GM23338 (cell line): Measurements from ENCODE around the gene SNRNP25. TPM values are rescaled to one million over a fixed set of nuclear protein-coding genes. Genes with fewer than 3 reads are reported as not detected.

Experiments
- ATAC-seq: fragments of 200-7000 bp; cut with Tn5 transposase; 3 replicates; pipeline ENCODE4 v1.9.1; 2020
- DNase-seq: peaks from one replicate; pipeline ENCODE4 v3.0.0-alpha.2; 2015; ENCODE audit warnings: low spot score
- H2AFZ ChIP-seq: fragments of 200-600 bp; sonication (generic); 2 replicates; pipeline ENCODE4 v1.8.0; 2016; ENCODE audit warnings: antibody characterized with exemption, mild to moderate bottlenecking, moderate library complexity
- H3F3A ChIP-seq: fragments of 200-600 bp; sonication (generic); replicated peaks from 2 replicates; pipeline ENCODE4 v1.8.0; 2017; ENCODE audit warnings: antibody characterized with exemption, mixed run types, low read depth
- H3K27ac ChIP-seq: fragments of 200-600 bp; sonication (generic); 2 replicates; pipeline ENCODE4 v1.6.1; 2016; ENCODE audit warnings: low read depth
- H3K27me3 ChIP-seq: fragments of 200-600 bp; sonication (generic); 2 replicates; pipeline ENCODE4 v1.8.0; 2016; ENCODE audit warnings: mild to moderate bottlenecking, mixed run types, moderate library complexity; ENCODE audit not compliant: insufficient read depth
- H3K36me3 ChIP-seq: fragments of 200-600 bp; sonication (generic); 2 replicates; pipeline ENCODE4 v1.8.0; 2016; ENCODE audit warnings: mild to moderate bottlenecking; ENCODE audit not compliant: insufficient read depth
- H3K4me1 ChIP-seq: fragments of 200-600 bp; sonication (generic); 2 replicates; pipeline ENCODE4 v1.8.0; 2016; ENCODE audit warnings: mild to moderate bottlenecking, moderate library complexity; ENCODE audit not compliant: insufficient read depth
- H3K4me2 ChIP-seq: fragments of 200-600 bp; sonication (generic); 2 replicates; pipeline ENCODE4 v1.7.1; 2017; ENCODE audit warnings: mixed run types
- H3K4me3 ChIP-seq: fragments of 200-600 bp; sonication (generic); 2 replicates; pipeline ENCODE4 v1.6.1; 2016; ENCODE audit warnings: mixed run types
- H3K79me2 ChIP-seq: fragments of 200-600 bp; sonication (generic); replicated peaks from 2 replicates; pipeline ENCODE4 v1.8.0; 2017; ENCODE audit warnings: mild to moderate bottlenecking; ENCODE audit not compliant: insufficient read depth
- H3K9me2 ChIP-seq: fragments of 200-600 bp; sonication (generic); 2 replicates; pipeline ENCODE4 v1.8.0; 2017; ENCODE audit not compliant: insufficient read depth
- H4K20me1 ChIP-seq: fragments of 200-600 bp; sonication (generic); replicated peaks from 2 replicates; pipeline ENCODE4 v1.8.0; 2017; ENCODE audit warnings: mild to moderate bottlenecking; ENCODE audit not compliant: insufficient read depth
- H3K27ac Mint-ChIP-seq: 2 replicates; pipeline ENCODE4 v1.8.0; 2020; ENCODE audit warnings: inconsistent platforms, mild to moderate bottlenecking, moderate library complexity, mixed read lengths
- H3K27me3 Mint-ChIP-seq: 3 replicates; pipeline ENCODE4 v1.8.0; 2022; ENCODE audit warnings: low read depth, mild to moderate bottlenecking, moderate library complexity, mixed read lengths, inconsistent platforms; ENCODE audit not compliant: insufficient read depth, poor library complexity
- H3K36me3 Mint-ChIP-seq: 3 replicates; pipeline ENCODE4 v1.8.0; 2021; ENCODE audit warnings: low read depth, mild to moderate bottlenecking, inconsistent platforms, moderate library complexity, mixed read lengths
- H3K4me1 Mint-ChIP-seq: 3 replicates; pipeline ENCODE4 v1.8.0; 2020; ENCODE audit warnings: mild to moderate bottlenecking, inconsistent platforms, mixed read lengths
- H3K4me3 Mint-ChIP-seq: 3 replicates; pipeline ENCODE4 v1.8.0; 2021; ENCODE audit warnings: moderate library complexity, mild to moderate bottlenecking, inconsistent platforms, mixed read lengths
- H3K9me3 Mint-ChIP-seq: 3 replicates; pipeline ENCODE4 v1.8.0; 2020; ENCODE audit warnings: moderate library complexity, mild to moderate bottlenecking, inconsistent platforms, mixed read lengths
- EZH2phosphoT487 ChIP-seq: fragments of 200-600 bp; sonication (generic); IDR thresholded peaks from one replicate; pipeline ENCODE4 v1.8.1; 2018; ENCODE audit warnings: antibody characterized with exemption; ENCODE audit not compliant: unreplicated experiment
- ZNF462 ChIP-seq: fragments of 250-450 bp; sonication (Bioruptor Pico); IDR thresholded peaks from 2 replicates; pipeline ENCODE4 v1.5.0; 2020; ENCODE audit warnings: mild to moderate bottlenecking, moderate library complexity
- polyA plus RNA-seq: library from polyadenylated mRNA; unstranded; fragments of >200 nt; fragmentation: Nextera tagmentation; extraction: Ambion mirVana; gene quantifications from 2 replicates; pipeline ENCODE4 v1.2.1, GENCODE V29; 2016
- total RNA-seq: library from RNA; depleted of rRNA; stranded (reverse); fragments of >200 nt; shearing (Covaris generic); gene quantifications from 2 replicates; pipeline ENCODE4 v1.2.3, GENCODE V29; 2014
- TF ChIP-seq, protein P1 (sequence below): IDR thresholded peaks from one replicate; pipeline ENCODE4 v1.6.1; 2018; ENCODE audit warnings: antibody characterized with exemption; ENCODE audit not compliant: unreplicated experiment

The SNRNP25 gene
- total and polyA plus RNA-seq, 2 experiments from 2014 or later = 34.4 to 79.5 TPM

DNA sequence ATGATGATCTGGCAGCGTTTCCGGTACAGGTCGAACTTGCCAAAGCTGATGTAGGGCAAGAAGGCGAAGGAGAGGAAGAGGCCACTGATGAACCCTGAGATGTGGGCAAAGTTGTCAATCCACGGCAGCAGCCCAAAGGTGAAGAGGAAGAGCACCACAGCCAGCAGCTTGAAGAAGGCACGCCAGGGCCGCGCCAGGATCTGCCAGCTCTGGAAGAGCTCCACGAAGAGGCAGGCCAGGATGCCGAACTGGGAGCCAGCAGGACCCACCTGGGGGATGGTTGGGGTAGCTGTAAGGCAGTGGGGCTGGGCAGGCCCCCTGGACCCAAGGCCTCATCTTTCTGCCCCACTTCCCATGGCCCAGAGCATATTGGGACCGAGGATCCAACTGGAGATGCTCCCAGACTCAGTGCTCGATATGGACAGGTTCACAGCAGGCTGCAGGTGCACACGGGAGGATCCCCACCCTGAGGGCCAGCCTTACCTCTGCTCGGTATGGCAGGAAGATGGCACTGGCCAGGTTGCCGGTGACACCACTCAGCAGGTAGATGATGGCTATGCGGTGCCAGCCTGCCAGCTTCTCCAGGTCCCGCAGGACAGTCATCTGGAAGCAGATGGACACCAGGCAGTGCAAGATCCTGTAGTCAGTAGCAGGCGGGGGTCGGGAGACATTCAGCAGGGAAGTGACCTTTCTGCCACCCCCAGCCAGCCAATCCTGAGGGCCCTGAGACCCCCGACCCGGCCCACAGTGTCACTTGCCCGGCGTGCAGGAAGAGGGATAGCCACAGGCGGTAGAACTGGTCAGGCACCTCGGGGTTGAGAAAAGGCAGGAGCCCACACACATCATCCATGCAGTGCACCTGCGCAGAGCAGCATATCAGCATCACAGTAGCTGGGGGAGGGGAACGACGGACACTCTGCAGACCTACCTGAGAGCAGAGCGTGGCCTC lies 5.1 kb downstream of the SNRNP25 start:
- Histone ChIP-seq H3K4me1 (no peaks in the 10 kb centered on the region), H3K36me3 (0 out of 2 replicates have a peak, but pooled peaks cover 4% of the 10 kb centered on the region), H3K9me2 (no peaks in the 10 kb centered on the region), H3K27me3 (no peaks in the 10 kb centered on the region), H3K4me3 (no peak overlapping the region), H3K27ac (no peak overlapping the region), H4K20me1 (no peaks in the 10 kb centered on the region), H3F3A (0 out of 2 replicates have a peak, but pooled peaks cover 6% of the 10 kb centered on the region), H2AFZ (no peak overlapping the region), H3K4me2 (no peak overlapping the region), H3K79me2 (peaks cover 11% of the 10 kb centered on the region)
- no peak for TF ChIP-seq ZNF462 (CRISPR knock-in tag)
- no peak for TF ChIP-seq EZH2phosphoT487
- TF ChIP-seq, protein P1, sequence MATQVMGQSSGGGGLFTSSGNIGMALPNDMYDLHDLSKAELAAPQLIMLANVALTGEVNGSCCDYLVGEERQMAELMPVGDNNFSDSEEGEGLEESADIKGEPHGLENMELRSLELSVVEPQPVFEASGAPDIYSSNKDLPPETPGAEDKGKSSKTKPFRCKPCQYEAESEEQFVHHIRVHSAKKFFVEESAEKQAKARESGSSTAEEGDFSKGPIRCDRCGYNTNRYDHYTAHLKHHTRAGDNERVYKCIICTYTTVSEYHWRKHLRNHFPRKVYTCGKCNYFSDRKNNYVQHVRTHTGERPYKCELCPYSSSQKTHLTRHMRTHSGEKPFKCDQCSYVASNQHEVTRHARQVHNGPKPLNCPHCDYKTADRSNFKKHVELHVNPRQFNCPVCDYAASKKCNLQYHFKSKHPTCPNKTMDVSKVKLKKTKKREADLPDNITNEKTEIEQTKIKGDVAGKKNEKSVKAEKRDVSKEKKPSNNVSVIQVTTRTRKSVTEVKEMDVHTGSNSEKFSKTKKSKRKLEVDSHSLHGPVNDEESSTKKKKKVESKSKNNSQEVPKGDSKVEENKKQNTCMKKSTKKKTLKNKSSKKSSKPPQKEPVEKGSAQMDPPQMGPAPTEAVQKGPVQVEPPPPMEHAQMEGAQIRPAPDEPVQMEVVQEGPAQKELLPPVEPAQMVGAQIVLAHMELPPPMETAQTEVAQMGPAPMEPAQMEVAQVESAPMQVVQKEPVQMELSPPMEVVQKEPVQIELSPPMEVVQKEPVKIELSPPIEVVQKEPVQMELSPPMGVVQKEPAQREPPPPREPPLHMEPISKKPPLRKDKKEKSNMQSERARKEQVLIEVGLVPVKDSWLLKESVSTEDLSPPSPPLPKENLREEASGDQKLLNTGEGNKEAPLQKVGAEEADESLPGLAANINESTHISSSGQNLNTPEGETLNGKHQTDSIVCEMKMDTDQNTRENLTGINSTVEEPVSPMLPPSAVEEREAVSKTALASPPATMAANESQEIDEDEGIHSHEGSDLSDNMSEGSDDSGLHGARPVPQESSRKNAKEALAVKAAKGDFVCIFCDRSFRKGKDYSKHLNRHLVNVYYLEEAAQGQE = no peak
- H3K36me3 Mint-ChIP-seq = peaks cover 61% of the 10 kb centered on the region
- no peaks in the 10 kb centered on the region; the same call in 1 of the 3 replicates for H3K4me1 Mint-ChIP-seq
- H3K27ac Mint-ChIP-seq = no peak overlapping the region
- no peaks in the 10 kb centered on the region for H3K9me3 Mint-ChIP-seq
- DNase-seq (no peak), ATAC-seq (no peak)
- peaks cover 8% of the 10 kb centered on the region for H3K27me3 Mint-ChIP-seq
- H3K4me3 Mint-ChIP-seq = no peak overlapping the region; the same call in 2 of the 3 replicates
